ENCODE results near the gene PDE3B.
"Not testable (repeated sequence)": the region's sequence is repeated elsewhere in the genome, so short reads cannot be mapped to it uniquely, and the experiment has no call there.

Gene PDE3B

GRCh38 chr11:14784230-14784629 lies 140.6 kb downstream of the PDE3B start:
- Histone ChIP-seq H3K27ac (ENCODE audit: low read length) (no peak overlapping the region), H3K4me3 (ENCODE audit: low read depth in 1 of 2, low read length in 2 of 2) (no peak overlapping the region)

GRCh38 chr11:14789879-14790484 lies 146.4 kb downstream of the PDE3B start:
- no peak overlapping the region for H3K27ac ChIP-seq (ENCODE audit: low read length)
- H3K9me3 ChIP-seq (ENCODE audit: control insufficient read depth in 1 of 2, low read length in 2 of 2) = no peaks in the 10 kb centered on the region
- no peaks in the 10 kb centered on the region for H3K36me3 ChIP-seq (ENCODE audit: control insufficient read depth in 1 of 2, insufficient read depth in 2 of 2, low read length in 2 of 2)
- H3K4me3 ChIP-seq (ENCODE audit: low read depth in 1 of 2, low read length in 2 of 2) = no peak overlapping the region
- H3K4me1 ChIP-seq (ENCODE audit: control insufficient read depth in 1 of 2, insufficient read depth in 2 of 2, low read length in 2 of 2) = no peaks in the 10 kb centered on the region
- H3K27me3 ChIP-seq (ENCODE audit: low read depth, low read length) = no peaks in the 10 kb centered on the region

More at GRCh38 chr11:14784230-14784629, 140.6 kb downstream of the PDE3B start:
- Histone ChIP-seq H3K27me3 (ENCODE audit: low read depth, low read length) (no peaks in the 10 kb centered on the region), H3K36me3 (ENCODE audit: control insufficient read depth in 1 of 2, insufficient read depth in 2 of 2, low read length in 2 of 2) (no peaks in the 10 kb centered on the region), H3K9me3 (ENCODE audit: control insufficient read depth in 1 of 2, low read length in 2 of 2) (no peaks in the 10 kb centered on the region), H3K4me1 (ENCODE audit: control insufficient read depth in 1 of 2, insufficient read depth in 2 of 2, low read length in 2 of 2) (no peaks in the 10 kb centered on the region)

GRCh38 chr11:14793546-14793945 lies 149.9 kb downstream of the PDE3B start:
- Histone ChIP-seq H3K27me3 (ENCODE audit: low read depth, low read length) (no peaks in the 10 kb centered on the region), H3K27ac (ENCODE audit: low read length) (no peak overlapping the region), H3K36me3 (ENCODE audit: control insufficient read depth in 1 of 2, insufficient read depth in 2 of 2, low read length in 2 of 2) (no peaks in the 10 kb centered on the region), H3K4me3 (ENCODE audit: low read depth in 1 of 2, low read length in 2 of 2) (no peak overlapping the region), H3K4me1 (ENCODE audit: control insufficient read depth in 1 of 2, insufficient read depth in 2 of 2, low read length in 2 of 2) (no peaks in the 10 kb centered on the region), H3K9me3 (ENCODE audit: control insufficient read depth in 1 of 2, low read length in 2 of 2) (no peaks in the 10 kb centered on the region)

- not testable (repeated sequence) for H3K4me1 ChIP-seq (ENCODE audit: control insufficient read depth in 1 of 2, insufficient read depth in 2 of 2, low read length in 2 of 2); H3K36me3 ChIP-seq (ENCODE audit: control insufficient read depth in 1 of 2, insufficient read depth in 2 of 2, low read length in 2 of 2); H3K27ac ChIP-seq (ENCODE audit: low read length); H3K27me3 ChIP-seq (ENCODE audit: low read depth, low read length); H3K4me3 ChIP-seq (ENCODE audit: low read depth in 1 of 2, low read length in 2 of 2); H3K9me3 ChIP-seq (ENCODE audit: control insufficient read depth in 1 of 2, low read length in 2 of 2)
These were observed 152.4 kb downstream of the PDE3B start for GRCh38 chr11:14796028-14796427.

GRCh38 chr11:14803846-14804245 lies 160.2 kb downstream of the PDE3B start:
- H3K4me3 ChIP-seq (ENCODE audit: low read depth in 1 of 2, low read length in 2 of 2) = no peak overlapping the region
- no peaks in the 10 kb centered on the region for H3K9me3 ChIP-seq (ENCODE audit: control insufficient read depth in 1 of 2, low read length in 2 of 2)
- no peaks in the 10 kb centered on the region for H3K27me3 ChIP-seq (ENCODE audit: low read depth, low read length)
- no peaks in the 10 kb centered on the region for H3K36me3 ChIP-seq (ENCODE audit: control insufficient read depth in 1 of 2, insufficient read depth in 2 of 2, low read length in 2 of 2)
- no peak overlapping the region for H3K27ac ChIP-seq (ENCODE audit: low read length)
- no peaks in the 10 kb centered on the region for H3K4me1 ChIP-seq (ENCODE audit: control insufficient read depth in 1 of 2, insufficient read depth in 2 of 2, low read length in 2 of 2)

GRCh38 chr11:14809466-14809865 lies 165.9 kb downstream of the PDE3B start:
- Histone ChIP-seq H3K4me1 (ENCODE audit: control insufficient read depth in 1 of 2, insufficient read depth in 2 of 2, low read length in 2 of 2) (no peaks in the 10 kb centered on the region), H3K27me3 (ENCODE audit: low read depth, low read length) (no peaks in the 10 kb centered on the region), H3K9me3 (ENCODE audit: control insufficient read depth in 1 of 2, low read length in 2 of 2) (no peaks in the 10 kb centered on the region), H3K36me3 (ENCODE audit: control insufficient read depth in 1 of 2, insufficient read depth in 2 of 2, low read length in 2 of 2) (no peaks in the 10 kb centered on the region), H3K4me3 (ENCODE audit: low read depth in 1 of 2, low read length in 2 of 2) (no peak overlapping the region), H3K27ac (ENCODE audit: low read length) (no peak overlapping the region)

- H3K4me1 ChIP-seq (ENCODE audit: control insufficient read depth in 1 of 2, insufficient read depth in 2 of 2, low read length in 2 of 2) = no peaks in the 10 kb centered on the region
- no peaks in the 10 kb centered on the region for H3K27me3 ChIP-seq (ENCODE audit: low read depth, low read length)
- H3K9me3 ChIP-seq (ENCODE audit: control insufficient read depth in 1 of 2, low read length in 2 of 2) = no peaks in the 10 kb centered on the region
- no peak overlapping the region for H3K4me3 ChIP-seq (ENCODE audit: low read depth in 1 of 2, low read length in 2 of 2)
- H3K36me3 ChIP-seq (ENCODE audit: control insufficient read depth in 1 of 2, insufficient read depth in 2 of 2, low read length in 2 of 2) = no peaks in the 10 kb centered on the region
- no peak overlapping the region for H3K27ac ChIP-seq (ENCODE audit: low read length)
These were observed 169.2 kb downstream of the PDE3B start for GRCh38 chr11:14812757-14813156.

- no peaks in the 10 kb centered on the region for H3K9me3 ChIP-seq (ENCODE audit: control insufficient read depth in 1 of 2, low read length in 2 of 2)
- H3K4me3 ChIP-seq (ENCODE audit: low read depth in 1 of 2, low read length in 2 of 2) = no peak overlapping the region
- H3K27ac ChIP-seq (ENCODE audit: low read length) = no peak overlapping the region
- no peaks in the 10 kb centered on the region for H3K27me3 ChIP-seq (ENCODE audit: low read depth, low read length)
- no peaks in the 10 kb centered on the region for H3K4me1 ChIP-seq (ENCODE audit: control insufficient read depth in 1 of 2, insufficient read depth in 2 of 2, low read length in 2 of 2)
- H3K36me3 ChIP-seq (ENCODE audit: control insufficient read depth in 1 of 2, insufficient read depth in 2 of 2, low read length in 2 of 2) = no peaks in the 10 kb centered on the region
These were observed 169.9 kb downstream of the PDE3B start for GRCh38 chr11:14813516-14813915.

- Histone ChIP-seq H3K36me3 (ENCODE audit: control insufficient read depth in 1 of 2, insufficient read depth in 2 of 2, low read length in 2 of 2) (no peaks in the 10 kb centered on the region), H3K27ac (ENCODE audit: low read length) (no peak overlapping the region), H3K27me3 (ENCODE audit: low read depth, low read length) (no peaks in the 10 kb centered on the region), H3K4me1 (ENCODE audit: control insufficient read depth in 1 of 2, insufficient read depth in 2 of 2, low read length in 2 of 2) (no peaks in the 10 kb centered on the region), H3K4me3 (ENCODE audit: low read depth in 1 of 2, low read length in 2 of 2) (no peak overlapping the region), H3K9me3 (ENCODE audit: control insufficient read depth in 1 of 2, low read length in 2 of 2) (no peaks in the 10 kb centered on the region)
These were observed 175.2 kb downstream of the PDE3B start for GRCh38 chr11:14818779-14819178.

GRCh38 chr11:14819596-14819995 lies 176.0 kb downstream of the PDE3B start:
- Histone ChIP-seq H3K27me3 (ENCODE audit: low read depth, low read length) (no peaks in the 10 kb centered on the region), H3K4me1 (ENCODE audit: control insufficient read depth in 1 of 2, insufficient read depth in 2 of 2, low read length in 2 of 2) (no peaks in the 10 kb centered on the region), H3K4me3 (ENCODE audit: low read depth in 1 of 2, low read length in 2 of 2) (no peak overlapping the region), H3K36me3 (ENCODE audit: control insufficient read depth in 1 of 2, insufficient read depth in 2 of 2, low read length in 2 of 2) (no peaks in the 10 kb centered on the region), H3K9me3 (ENCODE audit: control insufficient read depth in 1 of 2, low read length in 2 of 2) (no peaks in the 10 kb centered on the region), H3K27ac (ENCODE audit: low read length) (no peak overlapping the region)

- no peaks in the 10 kb centered on the region for H3K9me3 ChIP-seq (ENCODE audit: control insufficient read depth in 1 of 2, low read length in 2 of 2)
These were observed 177.4 kb downstream of the PDE3B start for GRCh38 chr11:14821031-14821430.

GRCh38 chr11:14826600-14826999 lies 183.0 kb downstream of the PDE3B start:
- no peaks in the 10 kb centered on the region for H3K27me3 ChIP-seq (ENCODE audit: low read depth, low read length)
- H3K27ac ChIP-seq (ENCODE audit: low read length) = no peak overlapping the region
- no peaks in the 10 kb centered on the region for H3K36me3 ChIP-seq (ENCODE audit: control insufficient read depth in 1 of 2, insufficient read depth in 2 of 2, low read length in 2 of 2)
- H3K9me3 ChIP-seq (ENCODE audit: control insufficient read depth in 1 of 2, low read length in 2 of 2) = no peaks in the 10 kb centered on the region
- H3K4me3 ChIP-seq (ENCODE audit: low read depth in 1 of 2, low read length in 2 of 2) = no peak overlapping the region
- no peaks in the 10 kb centered on the region for H3K4me1 ChIP-seq (ENCODE audit: control insufficient read depth in 1 of 2, insufficient read depth in 2 of 2, low read length in 2 of 2)

More at GRCh38 chr11:14821031-14821430, 177.4 kb downstream of the PDE3B start:
- H3K36me3 ChIP-seq (ENCODE audit: control insufficient read depth in 1 of 2, insufficient read depth in 2 of 2, low read length in 2 of 2) = no peaks in the 10 kb centered on the region
- no peaks in the 10 kb centered on the region for H3K4me1 ChIP-seq (ENCODE audit: control insufficient read depth in 1 of 2, insufficient read depth in 2 of 2, low read length in 2 of 2)
- H3K27ac ChIP-seq (ENCODE audit: low read length) = no peak overlapping the region
- no peaks in the 10 kb centered on the region for H3K27me3 ChIP-seq (ENCODE audit: low read depth, low read length)
- no peak overlapping the region for H3K4me3 ChIP-seq (ENCODE audit: low read depth in 1 of 2, low read length in 2 of 2)

All from muscle layer of duodenum (tissue), 2 donors.